Measurements from ENCODE around the gene ZBTB40.

DNA sequence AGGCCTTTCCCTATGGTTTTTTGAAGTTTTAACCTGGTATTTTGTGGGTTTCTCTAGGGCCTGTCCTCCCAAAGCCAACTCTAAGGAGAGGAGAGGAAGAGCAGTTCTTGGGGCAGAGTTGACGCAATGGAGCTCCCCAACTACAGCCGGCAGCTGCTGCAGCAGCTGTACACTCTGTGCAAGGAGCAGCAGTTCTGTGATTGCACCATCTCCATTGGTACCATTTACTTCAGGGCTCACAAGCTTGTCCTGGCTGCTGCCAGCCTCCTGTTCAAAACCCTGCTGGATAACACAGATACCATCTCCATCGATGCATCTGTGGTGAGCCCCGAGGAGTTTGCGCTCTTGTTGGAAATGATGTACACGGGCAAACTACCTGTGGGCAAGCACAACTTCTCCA is 38.2 kb downstream of the ZBTB40 start:
- no peak for TF ChIP-seq JUNB (CRISPR knock-in tag; IDR thresholded peaks at IDR 0.05; ENCODE audit: borderline replicate concordance)
- TF ChIP-seq, protein P1, sequence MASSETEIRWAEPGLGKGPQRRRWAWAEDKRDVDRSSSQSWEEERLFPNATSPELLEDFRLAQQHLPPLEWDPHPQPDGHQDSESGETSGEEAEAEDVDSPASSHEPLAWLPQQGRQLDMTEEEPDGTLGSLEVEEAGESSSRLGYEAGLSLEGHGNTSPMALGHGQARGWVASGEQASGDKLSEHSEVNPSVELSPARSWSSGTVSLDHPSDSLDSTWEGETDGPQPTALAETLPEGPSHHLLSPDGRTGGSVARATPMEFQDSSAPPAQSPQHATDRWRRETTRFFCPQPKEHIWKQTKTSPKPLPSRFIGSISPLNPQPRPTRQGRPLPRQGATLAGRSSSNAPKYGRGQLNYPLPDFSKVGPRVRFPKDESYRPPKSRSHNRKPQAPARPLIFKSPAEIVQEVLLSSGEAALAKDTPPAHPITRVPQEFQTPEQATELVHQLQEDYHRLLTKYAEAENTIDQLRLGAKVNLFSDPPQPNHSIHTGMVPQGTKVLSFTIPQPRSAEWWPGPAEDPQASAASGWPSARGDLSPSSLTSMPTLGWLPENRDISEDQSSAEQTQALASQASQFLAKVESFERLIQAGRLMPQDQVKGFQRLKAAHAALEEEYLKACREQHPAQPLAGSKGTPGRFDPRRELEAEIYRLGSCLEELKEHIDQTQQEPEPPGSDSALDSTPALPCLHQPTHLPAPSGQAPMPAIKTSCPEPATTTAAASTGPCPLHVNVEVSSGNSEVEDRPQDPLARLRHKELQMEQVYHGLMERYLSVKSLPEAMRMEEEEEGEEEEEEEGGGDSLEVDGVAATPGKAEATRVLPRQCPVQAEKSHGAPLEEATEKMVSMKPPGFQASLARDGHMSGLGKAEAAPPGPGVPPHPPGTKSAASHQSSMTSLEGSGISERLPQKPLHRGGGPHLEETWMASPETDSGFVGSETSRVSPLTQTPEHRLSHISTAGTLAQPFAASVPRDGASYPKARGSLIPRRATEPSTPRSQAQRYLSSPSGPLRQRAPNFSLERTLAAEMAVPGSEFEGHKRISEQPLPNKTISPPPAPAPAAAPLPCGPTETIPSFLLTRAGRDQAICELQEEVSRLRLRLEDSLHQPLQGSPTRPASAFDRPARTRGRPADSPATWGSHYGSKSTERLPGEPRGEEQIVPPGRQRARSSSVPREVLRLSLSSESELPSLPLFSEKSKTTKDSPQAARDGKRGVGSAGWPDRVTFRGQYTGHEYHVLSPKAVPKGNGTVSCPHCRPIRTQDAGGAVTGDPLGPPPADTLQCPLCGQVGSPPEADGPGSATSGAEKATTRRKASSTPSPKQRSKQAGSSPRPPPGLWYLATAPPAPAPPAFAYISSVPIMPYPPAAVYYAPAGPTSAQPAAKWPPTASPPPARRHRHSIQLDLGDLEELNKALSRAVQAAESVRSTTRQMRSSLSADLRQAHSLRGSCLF (CRISPR knock-in tag; IDR thresholded peaks at IDR 0.05; ENCODE audit: borderline replicate concordance), result no peak

Measured in HepG2 (cell line).